ENCODE results near the gene ATXN1.

- TF ChIP-seq CTCF (IDR thresholded peaks at IDR 0.05) (no peak), POLR2A (IDR thresholded peaks at IDR 0.05) (no peak)
Observed at GRCh38 chr6:16361121-16361520, 400.1 kb downstream of the ATXN1 start.

Measured in lower leg skin (tissue), 3 donors.